K562 (cell line): ENCODE results near the gene FLAD1. TPM values are rescaled to one million over a fixed set of nuclear protein-coding genes. Genes with fewer than 3 reads are reported as not detected.

Experiments
- ATAC-seq: fragments of 200-7000 bp; cut with Tn5 transposase; 3 replicates; pipeline ENCODE4 v1.9.1; 2020; ENCODE audit warnings: moderate library complexity
- BruUV-seq: library from RNA; stranded (reverse); fragments of 400-500 nt; replicated peaks from 2 replicates; lab custom pipeline; 2021; lab: Mats Ljungman, UMichigan
- CTCF ChIA-PET: fragments of 300-600 bp; formaldehyde crosslinking; extraction: SDS; loops from one replicate; lab custom pipeline; 2021; ENCODE audit warnings: low intra/inter-chr PET ratio; lab: Yijun Ruan, JAX
- POLR2A ChIA-PET: fragments of 300-600, 350-650 bp; sonication (Branson Sonifier 250); formaldehyde crosslinking; extraction: SDS; loops from one replicate; lab custom pipeline; 2021; ENCODE audit warnings: antibody characterized with exemption, inconsistent platforms; lab: Yijun Ruan, JAX
- DNase-seq, 4 experiments: peaks; one replicate each; pipeline versions ENCODE4 v3.0.0 to v3.0.0-alpha.2; 2011 to 2018; ENCODE audit warnings: low spot score in 3 of 4, mixed read lengths in 3 of 4; ENCODE audit errors: extremely low read depth in 1 of 4
- FAIRE-seq: peaks from 2 replicates; lab custom pipeline; 2011; peaks lifted over from hg19 to GRCh38; lab: Jason Lieb, UNC
- H2AFZ ChIP-seq: 2 replicates; pipeline ENCODE4 v1.6.0; 2011; ENCODE audit warnings: low read depth, low read length, control low read depth, inconsistent platforms
- H3K27ac ChIP-seq: fragments of 200-600 bp; 3 replicates; pipeline ENCODE4 v1.8.0; 2011; ENCODE audit warnings: low read depth, mild to moderate bottlenecking, control low read depth, inconsistent platforms, low read length, moderate library complexity, mixed read lengths; ENCODE audit errors: extremely low read depth
- H3K27me3 ChIP-seq, 2 experiments: fragments of 300-600 bp in 1 of 2; 2 replicates in 1 of 2; 3 replicates in 1 of 2; pipeline versions ENCODE4 v1.6.0 to v1.8.0; 2011; ENCODE audit warnings: inconsistent platforms in 2 of 2, low read length in 2 of 2, mild to moderate bottlenecking in 1 of 2, mixed read lengths in 1 of 2, moderate library complexity in 1 of 2; ENCODE audit not compliant: control insufficient read depth in 2 of 2, insufficient read depth in 2 of 2
- H3K36me3 ChIP-seq: fragments of 300-600 bp; 3 replicates; pipeline ENCODE4 v1.8.0; 2011; ENCODE audit warnings: mild to moderate bottlenecking, low read length, inconsistent platforms; ENCODE audit not compliant: control insufficient read depth, insufficient read depth
- H3K4me1 ChIP-seq, 2 experiments: fragments of 200-600 bp in 1 of 2; replicated peaks in 1 of 2; 2 replicates in 1 of 2; 3 replicates in 1 of 2; pipeline versions ENCODE4 v1.5.1 to v1.8.0; 2011; ENCODE audit warnings: inconsistent platforms in 2 of 2, low read length in 2 of 2, mild to moderate bottlenecking in 1 of 2, mixed read lengths in 1 of 2, moderate library complexity in 1 of 2; ENCODE audit not compliant: control insufficient read depth in 2 of 2, insufficient read depth in 2 of 2
- H3K4me2 ChIP-seq: 2 replicates; pipeline ENCODE4 v1.6.1; 2011; ENCODE audit warnings: low read length, control low read depth, inconsistent platforms, mixed read lengths; ENCODE audit not compliant: insufficient read depth
- H3K4me3 ChIP-seq: fragments of 200-600 bp; sonication (generic), shearing (Covaris generic); 2 replicates; pipeline ENCODE4 v1.5.1; 2016; ENCODE audit warnings: control low read depth, inconsistent platforms
- H3K79me2 ChIP-seq: fragments of 200-600 bp; 3 replicates; pipeline ENCODE4 v1.8.0; 2011; ENCODE audit warnings: low read length, inconsistent platforms; ENCODE audit not compliant: control insufficient read depth, insufficient read depth
- H3K9ac ChIP-seq, 2 experiments: 2 replicates each; pipeline versions ENCODE4 v1.6.0 to v1.6.1; 2011; ENCODE audit warnings: low read depth in 2 of 2, low read length in 2 of 2, control low read depth in 1 of 2, inconsistent platforms in 1 of 2, mild to moderate bottlenecking in 1 of 2, mixed read lengths in 1 of 2; ENCODE audit not compliant: insufficient read depth in 1 of 2
- H3K9me1 ChIP-seq: one replicate; pipeline ENCODE4 v1.6.0; 2011; ENCODE audit warnings: inconsistent platforms, mild to moderate bottlenecking, low read length, moderate library complexity; ENCODE audit not compliant: control insufficient read depth, insufficient read depth
- H3K9me3 ChIP-seq: replicated peaks from 2 replicates; pipeline ENCODE4 v1.5.1; 2011; ENCODE audit warnings: low read depth, low read length, inconsistent platforms; ENCODE audit not compliant: control insufficient read depth, insufficient read depth
- H4K20me1 ChIP-seq: replicated peaks from 2 replicates; pipeline ENCODE4 v1.6.1; 2011; ENCODE audit warnings: low read length, inconsistent platforms, mixed read lengths; ENCODE audit not compliant: control insufficient read depth, insufficient read depth
- GTF2F1 ChIP-seq: IDR thresholded peaks from 2 replicates; pipeline ENCODE4 v1.6.1; 2011; ENCODE audit warnings: low read depth, low read length, improper control_type of control experiment
- NELFE ChIP-seq: IDR thresholded peaks from 2 replicates; pipeline ENCODE4 v1.6.1; 2011; ENCODE audit warnings: mild to moderate bottlenecking; ENCODE audit not compliant: insufficient read depth, insufficient read length
- NFE2L1 ChIP-seq: fragments of 450-650 bp; IDR thresholded peaks from 2 replicates; pipeline ENCODE4 v1.6.1; 2016; ENCODE audit warnings: missing genetic modification characterization, low read depth, mild to moderate bottlenecking, missing compliant biosample characterization, moderate library complexity, borderline replicate concordance
- POLR2A ChIP-seq: fragments of 450-650 bp; conservative IDR thresholded peaks from 2 replicates; pipeline ENCODE4 v1.6.1; 2016
- POLR2AphosphoS5 ChIP-seq: IDR thresholded peaks from 2 replicates; pipeline ENCODE4 v1.6.1; 2011; ENCODE audit warnings: mild to moderate bottlenecking, low read depth, low read length, moderate library complexity; ENCODE audit not compliant: control insufficient read depth, insufficient read depth
- RAD21 ChIP-seq, 2 experiments: fragments of 250-450 bp in 1 of 2; fragments of 450-650 bp in 1 of 2; sonication (Bioruptor Pico) in 1 of 2; formaldehyde crosslinking in 1 of 2; IDR thresholded peaks in 1 of 2; conservative IDR thresholded peaks in 1 of 2; 2 replicates each; pipeline versions ENCODE4 v1.4.0 to v1.8.0; 2020 to 2022; ENCODE audit warnings: mild to moderate bottlenecking in 2 of 2, moderate library complexity in 1 of 2
- RBFOX2 ChIP-seq: fragments of 200-400 bp; formaldehyde crosslinking; IDR thresholded peaks from 2 replicates; pipeline ENCODE4 v1.6.1; 2017; ENCODE audit warnings: low read depth, mild to moderate bottlenecking, low read length, moderate library complexity
- TAF15 ChIP-seq: fragments of 200-400 bp; formaldehyde crosslinking; IDR thresholded peaks from 2 replicates; pipeline ENCODE4 v1.6.1; 2017; ENCODE audit warnings: mild to moderate bottlenecking, low read depth, low read length, moderate library complexity
- ZFP1 ChIP-seq: fragments of 450-650 bp; formaldehyde crosslinking; IDR thresholded peaks from 2 replicates; pipeline ENCODE4 v1.4.0; 2020; ENCODE audit warnings: mild to moderate bottlenecking, mixed read lengths
- ZNF121 ChIP-seq: sonication (generic); formaldehyde crosslinking; conservative IDR thresholded peaks from 2 replicates; pipeline ENCODE4 v1.8.0; 2022; ENCODE audit warnings: missing genetic modification reagents
- ZNF695 ChIP-seq: fragments of 450-650 bp; formaldehyde crosslinking; IDR thresholded peaks from 2 replicates; pipeline ENCODE4 v1.4.0; 2020; ENCODE audit warnings: mild to moderate bottlenecking, moderate library complexity
- WGBS: fragments of 100-300 bp; shearing (Covaris generic); methylation state at CpG from one replicate; pipeline ENCODE4 v1.1.6; 2016; ENCODE audit warnings: low coverage, mixed read lengths; ENCODE audit not compliant: insufficient coverage; ENCODE audit errors: missing lambda C conversion rate; 5-methylcytosine and 5-hydroxymethylcytosine counted together
- in situ Hi-C: fragments of 300-500 bp; cut with MboI; formaldehyde crosslinking; loops from 4 replicates; pipeline ENCODE4 v1.15.0; 2018; ENCODE audit warnings: inconsistent platforms, mixed read lengths
- intact Hi-C: fragments of 100-400 bp; cut with micrococcal nuclease; formaldehyde crosslinking; loops from 2 replicates; pipeline ENCODE4 v1.14.2; 2022
- polyA plus RNA-seq, 8 experiments: library from polyadenylated mRNA; depleted of rRNA in 4 of 8; stranded (reverse) in 5 of 8; unstranded in 3 of 8; fragments of >200 nt; fragmentation: Nextera tagmentation in 2 of 8; fragmentation: Illumina TruSeq in 1 of 8; extraction: Ambion mirVana in 2 of 8; extraction: Trizol in 1 of 8; gene quantifications; 2 replicates each; pipeline versions ENCODE4 v1.2.1 to v1.2.3, GENCODE V29; 2011 to 2014; ENCODE audit warnings: inconsistent platforms in 1 of 8, missing spikeins in 1 of 8
- total RNA-seq, 7 experiments: library from RNA; depleted of rRNA in 6 of 7; stranded (reverse); fragments of >200 nt in 6 of 7; fragmentation: Illumina TruSeq in 2 of 7; extraction: Trizol in 2 of 7; gene quantifications; 2 replicates each; pipeline versions ENCODE4 v1.2.1 to v1.2.3, GENCODE V29; 2011 to 2021; ENCODE audit warnings: low replicate concordance in 1 of 7
- TF ChIP-seq, protein P1 (sequence below): fragments of 250-450 bp; sonication (Bioruptor Pico); IDR thresholded peaks from 2 replicates; pipeline ENCODE4 v1.5.0; 2020; ENCODE audit warnings: mild to moderate bottlenecking

The FLAD1 gene
- total and polyA plus RNA-seq, 9 of the 15 experiments (the other 6 are each of a cell fraction or from before 2014, with no cell fraction given), result 24.9 to 85.8 (median 67.0) TPM

DNA sequence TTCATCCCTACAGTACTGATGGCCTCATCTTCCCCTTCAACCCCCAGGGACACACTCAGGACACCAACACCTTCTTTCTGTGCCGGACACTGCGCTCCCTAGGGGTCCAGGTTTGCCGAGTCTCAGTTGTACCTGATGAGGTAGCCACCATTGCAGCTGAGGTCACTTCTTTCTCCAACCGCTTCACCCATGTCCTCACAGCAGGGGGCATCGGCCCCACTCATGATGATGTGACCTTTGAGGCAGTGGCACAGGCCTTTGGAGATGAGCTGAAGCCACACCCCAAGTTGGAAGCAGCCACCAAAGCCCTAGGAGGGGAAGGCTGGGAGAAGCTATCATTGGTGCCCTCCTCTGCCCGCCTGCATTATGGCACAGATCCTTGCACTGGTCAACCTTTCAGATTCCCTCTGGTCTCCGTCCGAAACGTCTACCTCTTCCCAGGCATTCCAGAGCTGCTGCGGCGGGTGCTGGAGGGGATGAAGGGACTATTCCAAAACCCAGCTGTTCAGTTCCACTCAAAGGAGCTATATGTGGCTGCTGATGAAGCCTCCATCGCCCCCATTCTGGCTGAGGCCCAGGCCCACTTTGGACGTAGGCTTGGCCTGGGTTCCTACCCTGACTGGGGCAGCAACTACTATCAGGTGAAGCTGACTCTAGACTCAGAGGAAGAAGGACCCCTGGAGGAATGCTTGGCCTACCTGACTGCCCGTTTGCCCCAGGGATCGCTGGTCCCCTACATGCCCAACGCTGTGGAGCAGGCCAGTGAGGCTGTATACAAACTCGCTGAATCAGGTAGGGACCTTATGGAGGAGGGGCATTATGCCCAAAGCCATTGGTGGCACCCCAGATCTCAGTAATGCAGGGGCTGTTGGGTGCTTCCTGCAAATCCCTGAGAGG lies 5.2 kb downstream of the FLAD1 start (continued):
- TF ChIP-seq POLR2AphosphoS5 (peak; percentile 12; the same call in 1 of the 2 replicates), ZNF121 (no peak), TAF15 (no peak), ZFP1 (no peak), NFE2L1 (tag) (no peak), RAD21 (CRISPR knock-in tag; conservative IDR thresholded peaks at IDR 0.05 in 1 of 2, IDR thresholded peaks at IDR 0.05 in 1 of 2) (no peak; a peak in 1 of 4 replicates), GTF2F1 (no peak), NELFE (no peak), ZNF695 (no peak)

DNA sequence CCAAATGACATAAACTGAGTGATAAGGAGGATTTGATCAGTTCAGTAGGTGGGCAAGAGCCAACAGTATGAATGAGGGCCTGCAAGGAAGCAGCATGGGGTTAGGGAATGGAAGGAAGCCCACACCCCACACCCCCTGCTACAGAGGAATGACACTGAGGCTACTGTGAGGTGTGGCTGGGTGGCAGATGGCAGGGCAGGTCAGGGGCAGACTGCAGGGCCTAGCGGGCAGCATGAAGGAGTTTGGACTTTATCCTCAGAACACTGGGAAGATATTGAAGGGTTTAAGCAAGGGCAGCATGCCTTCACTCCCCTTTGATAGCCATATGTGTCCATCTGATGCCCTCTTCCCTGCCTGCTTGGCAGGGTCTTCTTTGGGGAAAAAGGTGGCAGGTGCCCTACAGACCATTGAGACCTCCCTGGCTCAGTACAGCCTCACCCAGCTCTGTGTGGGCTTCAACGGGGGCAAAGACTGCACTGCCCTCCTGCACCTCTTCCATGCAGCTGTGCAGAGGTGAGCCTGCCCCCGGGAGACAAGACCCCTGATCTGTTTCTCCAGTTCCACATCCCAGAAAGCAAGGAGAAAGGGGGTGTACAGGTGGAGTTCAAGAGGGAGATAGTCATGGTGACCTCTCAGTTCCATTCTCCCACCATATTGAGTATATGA lies 6.2 kb downstream of the FLAD1 start:
- no peak overlapping the region; the same call in 1 of the 2 replicates for H3K4me2 ChIP-seq
- BruUV-seq, result no TSS peak
- no peak overlapping the region for H3K27ac ChIP-seq
- H2AFZ ChIP-seq, result no peak overlapping the region
- H3K27me3 ChIP-seq, result no peaks in the 10 kb centered on the region
- no peaks in the 10 kb centered on the region; the same call in 1 of the 2 replicates for H4K20me1 ChIP-seq
- peaks cover 61% of the 10 kb centered on the region for H3K36me3 ChIP-seq
- in situ Hi-C loops (no loop called here), intact Hi-C loops (no loop called here)
- H3K9ac ChIP-seq, result peak overlapping the region in 1 of 2 experiments; percentile 80; a peak in 2 of 4 replicates
- H3K4me3 ChIP-seq, result no peak overlapping the region
- POLR2A ChIA-PET, result interaction anchor here (0.5 to 2.8 kb wide), 5 partner anchors 10 to 230 kb away, joined by 3 to 21 read pairs (median 4); no protein-coding TSS in a partner anchor
- peaks cover 49% of the 10 kb centered on the region for H3K79me2 ChIP-seq
- H3K9me1 ChIP-seq, result peaks cover 6% of the 10 kb centered on the region
- CTCF ChIA-PET, result no interaction called here
- H3K4me1 ChIP-seq, result peaks cover 20 to 44% of the 10 kb centered on the region in 2 experiments
- DNase-seq (no peak), ATAC-seq (no peak), FAIRE-seq (no peak)
- no peaks in the 10 kb centered on the region for H3K9me3 ChIP-seq
- 90% methylated on average over 3 of the region's 3 CpGs for WGBS
- TF ChIP-seq, protein P1, sequence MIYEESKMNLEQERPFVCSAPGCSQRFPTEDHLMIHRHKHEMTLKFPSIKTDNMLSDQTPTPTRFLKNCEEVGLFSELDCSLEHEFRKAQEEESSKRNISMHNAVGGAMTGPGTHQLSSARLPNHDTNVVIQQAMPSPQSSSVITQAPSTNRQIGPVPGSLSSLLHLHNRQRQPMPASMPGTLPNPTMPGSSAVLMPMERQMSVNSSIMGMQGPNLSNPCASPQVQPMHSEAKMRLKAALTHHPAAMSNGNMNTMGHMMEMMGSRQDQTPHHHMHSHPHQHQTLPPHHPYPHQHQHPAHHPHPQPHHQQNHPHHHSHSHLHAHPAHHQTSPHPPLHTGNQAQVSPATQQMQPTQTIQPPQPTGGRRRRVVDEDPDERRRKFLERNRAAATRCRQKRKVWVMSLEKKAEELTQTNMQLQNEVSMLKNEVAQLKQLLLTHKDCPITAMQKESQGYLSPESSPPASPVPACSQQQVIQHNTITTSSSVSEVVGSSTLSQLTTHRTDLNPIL (CRISPR knock-in tag), result no peak
- no peak; the same call in 1 of the 2 replicates for TF ChIP-seq POLR2A
- peak; percentile 27; the same call in 1 of the 2 replicates for TF ChIP-seq RBFOX2
